NCI-H2107 treated with DMSO at 0.1 percent for 48 hours (cell line): Measurements from ENCODE around the gene HDDC2.

Experiments
- DNase-seq: peaks from one replicate; lab custom pipeline; 2025; ENCODE audit not compliant: unreplicated experiment; lab: John Stamatoyannopoulos, UW

Gene HDDC2

DNA sequence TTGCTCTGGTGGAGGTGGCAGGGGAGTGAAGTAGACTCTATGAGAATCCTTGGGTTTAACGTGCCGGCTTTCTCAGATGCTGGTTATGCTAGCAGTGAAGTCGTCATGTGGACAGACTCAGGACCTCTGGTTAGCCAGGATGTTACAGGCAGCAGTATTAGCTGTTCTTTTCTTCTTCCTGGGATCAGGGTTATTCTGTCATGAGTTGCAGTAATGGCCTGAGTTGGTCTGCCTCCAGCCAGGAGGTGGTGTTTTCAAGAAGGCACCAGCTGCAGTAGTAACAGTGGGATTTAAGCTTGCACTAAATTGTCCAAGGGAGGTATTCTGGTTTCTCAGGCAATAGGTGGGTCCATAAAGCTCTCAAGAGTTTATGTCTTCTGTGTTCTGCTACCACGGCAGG lies 56.7 kb downstream of the HDDC2 start:
- DNase-seq, result no peak

- no peak for DNase-seq
These were observed 64.0 kb downstream of the HDDC2 start for GRCh38 chr6:125237764-125238163.

DNA sequence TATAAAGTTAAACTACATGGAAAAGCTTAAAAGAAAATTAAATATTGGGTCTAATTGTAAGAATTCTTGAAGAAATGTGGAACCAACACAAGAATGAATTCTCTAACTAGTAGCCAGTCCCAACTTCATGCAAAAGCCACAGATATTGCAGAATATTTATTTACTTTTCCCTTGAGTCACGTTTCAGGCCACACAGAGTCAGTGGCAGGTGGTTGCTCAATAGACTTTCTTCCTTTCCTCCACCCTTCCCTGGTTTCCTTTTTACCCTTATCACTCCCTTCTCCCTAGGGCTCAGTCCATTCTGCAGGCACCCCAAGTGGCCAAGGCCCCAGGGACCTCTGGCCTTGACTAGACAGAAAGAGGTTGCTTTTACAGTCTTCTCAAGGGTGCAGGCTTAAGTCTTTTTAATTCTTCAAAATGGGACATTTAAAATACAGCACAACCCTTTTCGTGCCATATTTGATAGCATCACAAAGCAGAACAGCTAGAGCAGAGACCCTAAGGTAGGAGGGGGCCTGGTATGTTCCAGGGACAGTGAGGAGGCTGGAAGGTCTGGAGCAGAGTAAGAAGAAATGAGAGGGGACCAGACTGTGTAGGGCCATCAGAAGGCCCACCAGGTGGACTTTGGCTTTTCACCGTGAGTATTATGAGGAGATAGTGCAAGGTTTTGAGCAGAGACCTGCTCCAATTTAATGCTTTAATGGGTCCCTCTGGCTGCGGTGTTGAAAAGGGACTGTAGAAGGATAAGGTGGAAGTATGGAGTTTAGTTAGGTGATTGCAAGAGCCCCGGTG lies 65.0 kb downstream of the HDDC2 start:
- DNase-seq, result no peak

DNA sequence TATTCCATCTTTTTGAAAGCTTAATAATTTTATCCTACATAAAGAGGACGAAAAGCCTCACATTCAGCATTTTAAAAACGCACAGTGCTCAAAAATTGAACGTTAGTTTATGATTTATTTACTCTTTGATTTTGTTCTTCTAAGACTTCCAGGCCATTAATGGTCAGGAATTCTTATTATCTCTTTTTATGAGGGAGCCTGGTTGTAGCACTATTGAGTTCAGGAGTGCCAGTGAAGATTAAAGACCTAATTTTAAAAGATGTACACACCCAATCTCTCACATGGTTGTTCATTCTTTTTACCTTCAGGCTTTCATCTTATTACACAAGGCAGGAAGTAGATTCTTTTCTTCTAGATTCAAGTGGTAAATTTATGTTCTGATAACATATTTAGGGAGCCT lies 68.6 kb downstream of the HDDC2 start:
- no peak for DNase-seq

- no peak for DNase-seq
These were observed 69.3 kb downstream of the HDDC2 start for GRCh38 chr6:125232466-125232865.

GRCh38 chr6:125231574-125232343 lies 70.0 kb downstream of the HDDC2 start:
- DNase-seq, result no peak

DNA sequence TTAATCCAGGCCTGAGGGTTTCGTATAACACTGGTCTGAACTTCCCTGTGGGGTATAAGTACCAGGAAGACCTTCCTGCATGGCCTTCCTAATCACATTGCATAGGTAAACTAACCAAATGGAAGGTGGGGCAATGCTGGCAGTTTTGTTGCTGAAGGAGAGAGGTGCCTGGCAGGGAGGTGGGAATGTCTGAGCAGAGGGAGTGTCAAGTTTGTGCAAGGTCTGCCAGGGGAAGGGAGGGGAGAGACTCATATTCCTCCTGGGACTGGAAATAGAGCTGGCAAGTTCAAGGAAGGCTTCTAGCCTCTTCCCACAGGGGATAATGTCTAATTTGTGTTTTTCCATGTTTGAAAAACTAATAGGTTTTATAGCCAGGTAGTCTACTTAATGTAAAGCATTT lies 70.6 kb downstream of the HDDC2 start:
- DNase-seq, result no peak

GRCh38 chr6:125230674-125231073 lies 71.1 kb downstream of the HDDC2 start:
- DNase-seq, result no peak

GRCh38 chr6:125228981-125229479 lies 72.7 kb downstream of the HDDC2 start:
- DNase-seq, result no peak

- no peak for DNase-seq
These were observed 74.5 kb downstream of the HDDC2 start for GRCh38 chr6:125227244-125227643.
